GM23248 (cell line): ENCODE measurements around the gene GTF2IRD1. TPM values are rescaled to one million over a fixed set of nuclear protein-coding genes. Genes with fewer than 3 reads are reported as not detected.

Experiments used
- DNase-seq: peaks from one replicate; pipeline ENCODE4 v3.0.0-alpha.2; 2015
- H2AFZ ChIP-seq: fragments of 200-600 bp; sonication (generic); 2 replicates; pipeline ENCODE4 v1.6.1; 2016; ENCODE audit warnings: antibody characterized with exemption
- H3F3A ChIP-seq: fragments of 200-600 bp; sonication (generic); 2 replicates; pipeline ENCODE4 v1.6.1; 2016; ENCODE audit warnings: mild to moderate bottlenecking, antibody characterized with exemption, mixed run types; ENCODE audit not compliant: insufficient read depth
- H3K27ac ChIP-seq: fragments of 200-600 bp; sonication (generic); 2 replicates; pipeline ENCODE4 v1.5.1; 2016; ENCODE audit warnings: mild to moderate bottlenecking
- H3K27me3 ChIP-seq: fragments of 200-600 bp; sonication (generic); replicated peaks from 2 replicates; pipeline ENCODE4 v1.6.1; 2016; ENCODE audit warnings: mild to moderate bottlenecking; ENCODE audit not compliant: insufficient read depth
- H3K36me3 ChIP-seq: fragments of 200-600 bp; sonication (generic); 2 replicates; pipeline ENCODE4 v1.6.1; 2016; ENCODE audit warnings: low read depth, mild to moderate bottlenecking
- H3K4me1 ChIP-seq: fragments of 200-600 bp; sonication (generic); 2 replicates; pipeline ENCODE4 v1.6.1; 2016; ENCODE audit warnings: mild to moderate bottlenecking; ENCODE audit not compliant: insufficient read depth
- H3K4me2 ChIP-seq: fragments of 200-600 bp; sonication (generic); one replicate; pipeline ENCODE4 v1.6.1; 2016; ENCODE audit warnings: mild to moderate bottlenecking; ENCODE audit not compliant: unreplicated experiment
- H3K4me3 ChIP-seq: fragments of 200-600 bp; sonication (generic); 2 replicates; pipeline ENCODE4 v1.5.1; 2016; ENCODE audit warnings: mild to moderate bottlenecking
- H3K79me2 ChIP-seq: fragments of 200-600 bp; sonication (generic); 2 replicates; pipeline ENCODE4 v1.6.1; 2016; ENCODE audit warnings: mild to moderate bottlenecking; ENCODE audit not compliant: insufficient read depth
- H3K9ac ChIP-seq: fragments of 200-600 bp; sonication (generic); 2 replicates; pipeline ENCODE4 v1.6.1; 2016; ENCODE audit warnings: mild to moderate bottlenecking
- H3K9me2 ChIP-seq: fragments of 200-600 bp; sonication (generic); 2 replicates; pipeline ENCODE4 v1.6.1; 2016; ENCODE audit warnings: mixed run types, mild to moderate bottlenecking, moderate library complexity; ENCODE audit not compliant: insufficient read depth
- H3K9me3 ChIP-seq: fragments of 200-600 bp; sonication (generic); one replicate; pipeline ENCODE4 v1.6.1; 2017; ENCODE audit warnings: low read depth
- H4K20me1 ChIP-seq: fragments of 200-600 bp; sonication (generic); 2 replicates; pipeline ENCODE4 v1.6.0; 2016; ENCODE audit not compliant: insufficient read depth
- EZH2 ChIP-seq: fragments of 200-600 bp; sonication (generic); IDR thresholded peaks from 2 replicates; pipeline ENCODE4 v1.6.1; 2018; ENCODE audit warnings: antibody characterized with exemption, mild to moderate bottlenecking; ENCODE audit not compliant: insufficient read depth, poor library complexity, severe bottlenecking
- EZH2phosphoT487 ChIP-seq: fragments of 200-600 bp; sonication (generic); IDR thresholded peaks from 2 replicates; pipeline ENCODE4 v1.6.1; 2018; ENCODE audit warnings: antibody characterized with exemption, moderate library complexity, mild to moderate bottlenecking, low read depth; ENCODE audit not compliant: insufficient read depth
- WGBS, 2 experiments: methylation state at CpG; one replicate each; pipeline ENCODE4 v1.1.6; 2015 to 2017; ENCODE audit warnings: low lambda C conversion rate in 2 of 2, low coverage in 1 of 2; ENCODE audit errors: missing lambda C conversion rate in 2 of 2; 5-methylcytosine and 5-hydroxymethylcytosine counted together
- in situ Hi-C: fragments of 300-500 bp; cut with MboI; formaldehyde crosslinking; loops from 2 replicates; pipeline ENCODE4 v1.15.0; 2020
- polyA plus RNA-seq: library from polyadenylated mRNA; unstranded; fragments of >200 nt; fragmentation: Nextera tagmentation; extraction: Ambion mirVana; gene quantifications from 2 replicates; pipeline ENCODE4 v1.2.1, GENCODE V29; 2016
- total RNA-seq: library from RNA; depleted of rRNA; stranded (reverse); fragments of >200 nt; shearing (Covaris generic); gene quantifications from 2 replicates; pipeline ENCODE4 v1.2.3, GENCODE V29; 2014

GTF2IRD1 gene
- total and polyA plus RNA-seq, 2 experiments from 2014 or later, result 3.7 to 6.6 TPM

DNA sequence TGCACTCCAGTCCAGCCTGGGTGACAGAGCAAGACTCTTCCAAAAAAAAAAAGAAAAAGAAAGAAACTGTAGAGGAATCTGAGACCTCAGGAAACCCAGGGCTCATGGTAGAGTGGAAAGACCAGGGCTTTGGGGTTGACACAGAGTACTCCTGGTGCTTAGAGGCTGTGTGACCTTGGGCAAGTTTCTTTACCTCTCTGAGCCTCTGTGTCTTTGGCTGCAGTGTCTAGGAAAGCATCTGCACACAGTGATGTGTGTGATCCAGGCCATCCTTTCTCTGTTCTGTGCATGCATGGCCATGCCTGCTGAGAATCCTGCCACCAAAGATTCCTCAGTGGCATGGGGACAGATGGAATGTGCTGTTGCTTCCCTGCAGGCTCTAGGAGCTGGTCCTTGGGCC lies 132.1 kb downstream of the GTF2IRD1 start:
- no peak for TF ChIP-seq EZH2
- TF ChIP-seq EZH2phosphoT487, result no peak
- no peaks in the 10 kb centered on the region for H3K9me2 ChIP-seq
- H3K27ac ChIP-seq, result no peak overlapping the region
- H3K79me2 ChIP-seq, result no peaks in the 10 kb centered on the region
- H3K27me3 ChIP-seq, result no peaks in the 10 kb centered on the region
- H3K36me3 ChIP-seq, result no peaks in the 10 kb centered on the region
- H3F3A ChIP-seq, result no peaks in the 10 kb centered on the region
- in situ Hi-C loops, result loop anchor here (10.0 kb wide), 1 partner anchor 59 kb away; no protein-coding TSS in a partner anchor
- peaks cover 11% of the 10 kb centered on the region for H3K4me1 ChIP-seq
- H3K9me3 ChIP-seq, result no peaks in the 10 kb centered on the region
- no peak overlapping the region for H3K4me3 ChIP-seq
- H3K4me2 ChIP-seq, result no peak overlapping the region
- no peaks in the 10 kb centered on the region for H4K20me1 ChIP-seq
- no peak overlapping the region for H3K9ac ChIP-seq
- no peak overlapping the region for H2AFZ ChIP-seq
- DNase-seq, result no peak

- in situ Hi-C loops, result loop anchor here (10.0 kb wide), 1 partner anchor 58 kb away; no protein-coding TSS in a partner anchor
- peaks cover 11% of the 10 kb centered on the region for H3K4me1 ChIP-seq
- no peaks in the 10 kb centered on the region for H3K36me3 ChIP-seq
- no peaks in the 10 kb centered on the region for H3K9me3 ChIP-seq
- peak overlapping the region; percentile 43 for H3K4me2 ChIP-seq
- no peaks in the 10 kb centered on the region for H3F3A ChIP-seq
- no peaks in the 10 kb centered on the region for H4K20me1 ChIP-seq
- H3K27ac ChIP-seq, result peak overlapping the region; percentile 76
- peak overlapping the region; percentile 79 for H2AFZ ChIP-seq
- no peaks in the 10 kb centered on the region for H3K27me3 ChIP-seq
- H3K79me2 ChIP-seq, result no peaks in the 10 kb centered on the region
- peak; percentile 39 for DNase-seq
- 80 to 83% methylated on average over 18 of the region's 18 CpGs for WGBS, 2 experiments
- H3K9ac ChIP-seq, result peak overlapping the region; percentile 59; the same call in 1 of the 2 replicates
- TF ChIP-seq EZH2phosphoT487, result no peak
- TF ChIP-seq EZH2, result no peak
- no peak overlapping the region for H3K4me3 ChIP-seq
- no peaks in the 10 kb centered on the region for H3K9me2 ChIP-seq
Measured at GRCh38 chr7:74586258-74587175, 132.8 kb downstream of the GTF2IRD1 start.

DNA sequence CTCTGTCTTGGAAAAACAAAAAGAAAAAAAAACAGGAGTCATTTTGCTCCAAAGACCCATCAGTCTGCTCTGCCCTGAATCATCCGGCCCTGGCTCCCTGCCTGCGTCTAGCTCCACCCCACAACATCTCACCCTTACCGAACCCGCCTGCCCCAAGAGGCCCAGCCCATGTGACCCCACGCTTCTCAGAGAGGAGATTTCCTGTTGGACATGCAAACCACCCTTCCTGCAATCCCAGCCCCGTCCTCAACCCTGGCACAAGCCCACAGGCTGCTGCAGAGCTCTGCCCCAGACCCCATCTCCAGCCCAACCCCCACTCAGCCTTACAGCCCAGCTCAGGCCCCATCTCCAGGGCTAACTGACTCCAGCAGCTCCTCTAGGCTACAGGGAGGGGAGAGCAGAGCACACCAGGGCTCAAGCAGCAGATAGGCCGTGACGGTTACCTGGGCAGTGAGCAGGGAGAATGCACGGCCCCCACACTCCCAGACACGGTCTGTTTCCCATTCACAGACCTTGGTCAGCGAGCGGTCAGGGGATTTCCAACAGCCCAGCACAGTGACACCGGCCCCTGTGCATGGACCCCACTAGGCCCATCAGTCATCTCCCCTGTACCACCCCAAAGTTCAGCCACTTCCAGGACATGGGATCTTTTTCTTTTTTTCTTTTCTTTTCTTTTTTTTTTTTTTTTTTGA lies 133.9 kb downstream of the GTF2IRD1 start:
- Histone ChIP-seq H3K4me1 (peaks cover 11% of the 10 kb centered on the region), H3K36me3 (no peaks in the 10 kb centered on the region), H3K27ac (peak overlapping the region; percentile 76), H3K4me3 (peak overlapping the region; percentile 13; the same call in 1 of the 2 replicates), H3K27me3 (no peaks in the 10 kb centered on the region), H3K79me2 (no peaks in the 10 kb centered on the region), H3K9me3 (no peaks in the 10 kb centered on the region), H3K9ac (peak overlapping the region; percentile 63), H3K9me2 (no peaks in the 10 kb centered on the region), H3F3A (no peaks in the 10 kb centered on the region), H4K20me1 (no peaks in the 10 kb centered on the region), H3K4me2 (peak overlapping the region; percentile 43), H2AFZ (peak overlapping the region; percentile 79)
- 12 to 35% methylated on average over 10 to 13 of the region's 13 CpGs for WGBS, 2 experiments
- peak; percentile 94 for DNase-seq
- no peak for TF ChIP-seq EZH2phosphoT487
- TF ChIP-seq EZH2, result no peak
- in situ Hi-C loops, result loop anchor here (10.0 kb wide), 1 partner anchor 57 kb away; no protein-coding TSS in a partner anchor

- Histone ChIP-seq H3K27me3 (no peaks in the 10 kb centered on the region), H3K9me3 (no peaks in the 10 kb centered on the region), H3K4me3 (no peak overlapping the region), H3K4me2 (no peak overlapping the region), H3K27ac (no peak overlapping the region), H3K9me2 (no peaks in the 10 kb centered on the region), H3K36me3 (no peaks in the 10 kb centered on the region), H3K79me2 (no peaks in the 10 kb centered on the region), H3K4me1 (peaks cover 11% of the 10 kb centered on the region), H3K9ac (no peak overlapping the region), H2AFZ (no peak overlapping the region), H3F3A (no peaks in the 10 kb centered on the region), H4K20me1 (no peaks in the 10 kb centered on the region)
- in situ Hi-C loops, result no loop called here
- 95 to 96% methylated on average over 16 of the region's 16 CpGs for WGBS, 2 experiments
- DNase-seq, result no peak
- TF ChIP-seq EZH2phosphoT487 (no peak), EZH2 (no peak)
Measured at GRCh38 chr7:74590813-74591212, 137.1 kb downstream of the GTF2IRD1 start.
